Measurements from ENCODE around the gene HMX1.

- TF ChIP-seq CTCF (IDR thresholded peaks at IDR 0.05; ENCODE audit: low read depth, low read length) (no peak), POLR2A (IDR thresholded peaks at IDR 0.05; ENCODE audit: extremely low read depth, insufficient read length) (no peak), MAX (IDR thresholded peaks at IDR 0.05; ENCODE audit: low read depth, low read length) (no peak)
Observed at GRCh38 chr4:8909548-8909947, 37.9 kb upstream of the HMX1 start.

All from NB4 (cell line).